ENCODE results near the gene ADO.

The ADO gene

DNA sequence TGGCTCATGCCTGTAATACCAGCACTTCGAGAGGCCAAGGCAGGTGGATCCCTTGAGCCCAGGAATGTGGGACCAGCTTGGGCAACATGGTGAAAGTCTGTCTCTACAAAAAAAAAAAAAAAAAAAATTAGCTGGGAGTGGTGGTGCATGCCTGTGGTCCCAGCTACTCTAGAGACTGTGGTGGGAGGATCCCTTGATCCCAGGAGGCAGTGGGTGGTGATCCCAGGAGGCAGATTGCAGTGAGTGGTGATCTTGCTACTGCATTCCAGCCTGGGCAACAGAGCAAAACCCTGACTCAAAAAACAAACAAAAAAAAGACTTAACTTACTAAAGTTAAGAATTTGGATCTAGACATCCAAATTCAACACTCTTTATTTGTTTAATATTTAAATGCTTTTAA, 10.2 kb upstream of the ADO start:
- no peak for FAIRE-seq

- FAIRE-seq = no peak
Observed at GRCh38 chr10:62795100-62795499, 9.4 kb upstream of the ADO start.

GRCh38 chr10:62795762-62796161, 8.8 kb upstream of the ADO start:
- FAIRE-seq = no peak

- FAIRE-seq = no peak
Observed at GRCh38 chr10:62796896-62797295, 7.6 kb upstream of the ADO start.

- no peak for FAIRE-seq
Observed at GRCh38 chr10:62801871-62802270, 2.6 kb upstream of the ADO start.

GRCh38 chr10:62803724-62804355, 680 bp upstream of the ADO start:
- no peak for FAIRE-seq

- FAIRE-seq = no peak
Observed at GRCh38 chr10:62805231-62806099, 945 bp downstream of the ADO start.

DNA sequence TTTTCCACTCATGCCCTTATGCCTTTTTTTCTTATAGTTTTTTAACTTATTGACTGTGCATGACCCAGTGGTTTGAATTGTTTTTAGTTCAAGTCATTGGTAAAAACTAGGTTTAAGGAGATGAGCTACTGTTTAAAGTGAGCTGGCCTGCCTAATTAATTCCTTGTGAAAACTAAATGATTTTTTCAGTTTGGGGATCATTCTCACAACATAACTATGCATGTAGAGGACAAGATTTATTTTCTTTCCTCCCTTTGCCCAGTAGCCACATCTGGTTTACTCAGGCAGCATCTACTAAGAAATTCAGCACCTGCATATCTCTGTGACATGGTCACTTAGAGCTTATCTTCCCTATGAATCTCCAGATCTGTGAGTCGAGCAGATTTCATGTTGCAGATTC, 1.7 kb downstream of the ADO start:
- no peak for FAIRE-seq

- no peak for FAIRE-seq
Observed at GRCh38 chr10:62810156-62810902, 5.8 kb downstream of the ADO start.

DNA sequence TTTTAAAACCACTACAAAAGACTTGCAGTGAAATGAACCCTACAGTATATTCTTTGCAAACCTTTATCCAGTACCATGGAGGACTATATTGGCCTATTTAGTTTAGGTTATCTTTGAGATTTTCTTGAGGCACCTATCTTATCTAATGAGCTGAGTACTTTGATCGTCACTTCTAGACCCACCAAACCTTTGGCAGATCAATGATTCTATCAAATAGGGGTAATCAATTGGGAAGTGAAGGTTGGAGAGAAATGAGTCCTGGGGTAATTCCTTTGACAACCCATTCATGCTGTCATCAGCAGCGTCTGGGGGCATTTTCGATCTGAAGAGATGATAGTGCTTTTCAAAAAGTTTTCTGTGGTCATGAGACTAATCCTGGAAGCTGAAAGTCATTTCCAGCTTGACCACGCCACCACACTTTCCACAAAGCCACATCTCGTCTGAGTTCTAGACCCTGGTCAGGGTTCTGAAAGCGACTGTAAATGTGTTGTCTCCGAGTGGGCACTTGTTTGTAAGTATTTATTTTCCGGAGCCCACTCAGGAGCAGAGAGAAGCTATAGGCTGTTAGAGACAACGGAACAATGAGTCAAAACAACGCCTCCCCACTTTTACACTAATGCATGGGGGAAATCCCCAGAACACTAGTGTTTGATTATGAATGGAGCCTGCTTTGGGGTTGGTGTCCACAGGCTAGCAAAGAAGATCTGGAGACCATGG, 6.8 kb downstream of the ADO start:
- FAIRE-seq = no peak

- no peak for FAIRE-seq
Observed at GRCh38 chr10:62812672-62813439, 8.3 kb downstream of the ADO start.

DNA sequence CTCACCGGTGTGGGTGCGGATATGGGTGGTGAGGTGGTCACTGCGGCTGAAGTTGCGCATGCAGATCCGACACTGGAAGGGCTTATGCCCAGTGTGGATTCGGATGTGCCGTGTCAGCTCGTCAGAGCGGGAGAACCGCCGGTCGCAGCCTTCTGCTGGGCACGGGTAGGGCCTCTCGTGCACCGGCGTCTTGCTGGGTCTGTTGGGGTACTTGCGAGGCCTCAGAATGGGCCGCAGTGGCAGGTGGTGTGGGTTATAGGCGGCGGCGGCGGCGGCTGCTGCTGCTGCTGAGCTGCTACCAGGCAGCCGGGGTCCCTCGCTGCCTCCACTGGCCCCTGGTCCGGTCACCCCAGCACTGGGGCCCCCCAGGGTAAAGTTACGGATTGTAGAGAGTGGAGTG, 8.9 kb downstream of the ADO start:
- no peak for FAIRE-seq

- no peak for FAIRE-seq
Observed at GRCh38 chr10:62813981-62814380, 9.5 kb downstream of the ADO start.

DNA sequence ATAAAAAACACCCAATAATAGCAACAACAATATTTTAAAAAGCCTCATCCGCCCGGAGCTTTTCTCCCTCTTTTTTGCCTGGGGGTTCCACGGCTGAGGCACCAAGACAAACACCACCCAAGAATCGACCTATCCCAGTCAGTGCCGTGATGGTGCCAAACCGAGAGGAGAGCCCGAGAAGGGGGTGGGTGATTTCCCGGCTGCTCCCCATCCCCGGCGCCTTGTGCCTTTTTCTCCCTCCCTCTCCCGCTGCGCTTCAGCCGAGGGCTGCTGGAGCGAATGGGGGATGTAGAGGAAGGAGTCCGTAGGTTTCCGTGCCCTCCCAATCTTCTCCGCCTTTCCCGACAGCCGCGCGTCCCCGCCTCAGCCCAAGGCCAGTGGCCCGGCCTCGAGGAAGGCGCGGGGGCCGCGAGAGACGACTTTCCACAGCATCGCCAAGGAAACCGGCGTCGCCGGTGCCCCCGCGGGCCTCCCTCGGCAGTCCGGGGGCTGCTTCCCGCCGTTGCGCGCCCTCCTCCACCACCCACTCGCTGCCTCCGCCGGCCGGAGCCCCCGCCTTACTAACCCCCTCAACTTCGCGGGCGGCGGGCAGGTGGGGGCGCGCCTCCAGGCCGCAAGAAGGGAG, 10.3 kb downstream of the ADO start:
- no peak for FAIRE-seq

GRCh38 chr10:62815381-62816075, 11.0 kb downstream of the ADO start:
- no peak for FAIRE-seq

- no peak for FAIRE-seq
Observed at GRCh38 chr10:62816076-62816330, 11.5 kb downstream of the ADO start.

DNA sequence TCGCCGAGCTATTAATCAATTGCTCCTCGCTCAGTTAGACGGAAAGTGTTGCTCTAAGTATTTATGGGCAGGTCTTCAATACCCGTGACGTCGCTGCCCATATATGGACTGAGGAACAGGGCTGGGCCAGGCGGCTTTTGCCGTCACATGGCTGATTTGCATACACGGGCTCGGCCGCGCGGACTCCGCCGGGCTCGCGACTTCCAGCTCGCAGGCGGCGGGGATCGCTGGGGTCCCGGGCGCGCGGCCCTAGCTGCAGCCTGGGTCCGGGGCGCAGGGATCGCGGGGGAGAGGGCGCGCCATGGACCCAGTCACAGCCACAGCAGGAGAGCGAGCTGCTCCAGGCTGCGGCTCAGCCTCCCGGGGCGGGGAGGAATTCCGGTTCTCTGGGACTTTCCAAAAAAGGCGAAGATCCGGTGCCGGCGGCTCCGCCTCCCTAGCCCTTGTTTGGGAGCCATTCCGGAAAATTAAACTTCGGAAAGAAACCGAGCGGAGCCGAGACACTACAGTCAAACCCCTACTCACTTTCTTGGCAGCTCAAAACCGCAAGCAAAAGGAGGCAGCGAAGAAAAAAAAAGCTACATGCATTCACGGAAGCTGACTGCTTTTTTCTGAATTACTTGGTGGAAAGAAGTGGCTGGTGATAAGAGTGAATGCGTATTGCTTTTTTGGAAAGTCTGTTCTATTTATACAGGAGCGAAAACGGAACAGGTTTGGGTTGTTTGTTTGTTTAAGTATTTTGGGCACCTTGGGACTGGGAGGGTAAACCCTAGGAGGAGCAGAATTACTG, 12.0 kb downstream of the ADO start, which contains the start of gene EGR2:
Gene EGR2 (minus strand): TSS at position 36 of the 790 bp plus-strand sequence. CDS start 337 bp downstream, outside the sequence.
- FAIRE-seq = peak; percentile 95

GRCh38 chr10:62817121-62817765, 12.7 kb downstream of the ADO start:
- no peak for FAIRE-seq

GRCh38 chr10:62817766-62818425, 13.4 kb downstream of the ADO start:
- FAIRE-seq = no peak

Data from islet of Langerhans (tissue), 1 donor.